Measurements from ENCODE around the gene QRFP.

Gene QRFP, protein sequence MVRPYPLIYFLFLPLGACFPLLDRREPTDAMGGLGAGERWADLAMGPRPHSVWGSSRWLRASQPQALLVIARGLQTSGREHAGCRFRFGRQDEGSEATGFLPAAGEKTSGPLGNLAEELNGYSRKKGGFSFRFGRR

DNA sequence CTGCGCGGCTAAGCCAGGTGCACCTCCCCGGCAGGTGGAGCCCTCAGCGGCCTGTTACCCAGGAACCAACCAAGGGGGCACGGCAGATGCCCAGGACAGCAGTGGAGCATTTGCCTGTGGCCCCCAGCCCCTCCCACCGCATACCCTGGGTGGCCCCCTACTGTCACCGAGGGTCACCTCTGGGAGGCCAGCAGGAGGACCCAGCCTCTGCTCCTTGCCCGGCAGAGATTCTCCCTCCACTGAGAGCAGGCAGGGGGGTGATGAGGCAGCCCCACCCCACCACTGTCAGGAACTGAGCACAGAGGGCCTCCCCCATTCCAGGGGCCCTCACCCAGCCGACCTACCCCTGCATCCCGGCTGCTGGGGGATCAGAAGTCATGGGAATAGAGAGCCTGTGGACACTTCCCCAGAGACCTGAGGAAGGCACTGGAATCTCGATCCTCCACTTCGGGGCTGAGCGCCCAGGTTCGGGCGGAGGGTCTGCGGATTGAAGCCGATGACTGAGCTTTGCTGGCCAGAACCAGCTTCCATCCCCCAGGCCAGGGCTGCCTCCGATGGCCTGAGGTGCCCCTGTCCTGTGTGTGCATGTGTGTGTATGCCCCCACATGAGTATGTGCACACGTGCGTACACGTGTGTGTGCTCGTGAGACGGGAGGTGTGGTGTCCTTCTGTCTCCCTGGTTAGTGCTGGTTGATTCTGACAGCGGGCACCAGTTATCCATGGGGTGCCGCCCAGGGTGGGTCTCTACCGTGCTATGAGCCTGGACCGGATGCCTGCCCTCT lies at the start of gene QRFP:
QRFP (minus strand) TSS at position 580 of the 782 bp plus-strand sequence. CDS start 2,974 bp downstream, outside the sequence.
- DNase-seq = no peak

DNA sequence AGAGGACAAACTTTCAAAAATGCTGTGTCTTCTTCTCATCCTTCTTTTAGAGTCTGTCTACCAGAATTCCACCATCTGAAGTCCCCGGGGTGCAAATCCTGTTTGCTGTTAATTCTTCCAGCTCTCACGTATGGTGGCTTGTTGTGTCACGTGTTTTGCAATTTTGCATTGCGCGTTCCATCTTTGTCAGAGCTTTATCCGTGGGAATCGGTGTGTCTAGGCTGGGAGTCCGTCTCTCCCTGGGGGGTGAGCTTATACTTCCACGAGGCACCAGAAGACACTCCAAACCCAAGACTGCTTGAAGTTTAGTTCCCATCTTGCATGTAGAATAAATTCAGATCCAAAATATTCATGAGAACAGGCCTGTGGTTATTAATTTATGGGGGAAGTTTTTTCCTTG lies 48.6 kb upstream of the QRFP start:
- DNase-seq = no peak

DNA sequence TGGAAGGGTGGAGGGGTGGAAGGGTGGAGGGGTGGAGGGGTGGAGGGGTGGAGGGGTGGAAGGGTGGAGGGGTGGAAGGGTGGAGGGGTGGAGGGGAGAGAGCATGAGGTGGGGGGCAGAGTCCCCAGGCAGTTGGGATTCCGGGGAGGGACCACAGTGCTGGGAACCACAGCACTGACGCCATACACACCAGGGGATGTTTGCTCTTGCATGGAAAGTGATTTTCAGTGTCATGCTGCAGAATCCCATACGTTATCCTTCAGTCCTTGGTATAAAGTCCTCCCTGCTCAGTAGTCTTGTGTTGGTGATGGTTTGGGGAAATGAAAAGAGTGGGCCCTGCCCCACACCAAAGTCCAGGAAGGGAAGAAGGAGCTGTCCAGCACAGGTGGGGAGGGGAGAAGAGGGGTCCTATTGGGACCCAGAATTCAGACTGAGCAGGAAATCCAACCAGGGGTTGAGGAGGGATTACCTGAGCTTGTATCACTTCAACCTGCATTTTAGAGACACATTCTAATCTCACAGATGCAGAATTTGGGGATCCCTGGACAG lies 48.0 kb upstream of the QRFP start:
- DNase-seq = no peak

DNA sequence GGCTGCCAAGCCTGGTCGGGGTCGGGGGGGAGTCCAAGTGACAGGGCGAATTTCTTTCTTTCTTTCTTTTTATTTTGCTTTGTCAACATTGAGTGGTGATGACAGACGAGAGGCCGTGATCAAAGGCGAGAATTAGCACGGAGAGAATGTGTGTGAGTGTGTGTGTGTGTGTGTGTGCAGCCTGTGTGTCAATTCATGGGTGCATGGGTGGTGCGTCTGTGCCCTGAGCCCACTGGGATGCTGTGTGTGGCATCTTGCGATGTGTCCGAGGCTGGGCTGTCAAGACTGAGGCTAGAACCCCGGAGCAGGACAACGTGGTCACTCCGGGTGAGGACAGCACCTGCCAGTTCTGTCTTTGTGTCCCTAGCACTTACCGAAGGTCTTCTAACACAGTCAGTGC lies 47.2 kb upstream of the QRFP start:
- DNase-seq = no peak

DNA sequence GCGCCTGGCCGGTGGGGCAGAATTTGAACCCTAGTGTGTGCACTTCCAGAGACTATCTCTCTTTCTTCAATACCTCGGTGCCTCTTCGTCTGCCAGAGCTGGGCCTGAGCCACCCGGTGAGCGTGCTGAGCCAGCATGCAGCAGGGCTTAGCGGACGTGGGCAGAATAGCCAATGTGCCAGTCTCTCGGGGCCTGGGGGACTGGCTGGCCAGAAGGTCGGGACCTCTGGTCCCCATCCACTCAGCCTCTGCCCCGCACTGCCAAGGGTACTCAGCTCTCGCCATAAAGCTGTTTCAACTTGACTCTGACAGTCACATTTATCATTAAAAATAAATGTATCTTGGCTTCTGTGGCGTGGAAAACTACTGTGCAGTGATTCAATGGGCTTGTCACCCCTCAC lies 46.6 kb upstream of the QRFP start:
- DNase-seq = no peak

DNA sequence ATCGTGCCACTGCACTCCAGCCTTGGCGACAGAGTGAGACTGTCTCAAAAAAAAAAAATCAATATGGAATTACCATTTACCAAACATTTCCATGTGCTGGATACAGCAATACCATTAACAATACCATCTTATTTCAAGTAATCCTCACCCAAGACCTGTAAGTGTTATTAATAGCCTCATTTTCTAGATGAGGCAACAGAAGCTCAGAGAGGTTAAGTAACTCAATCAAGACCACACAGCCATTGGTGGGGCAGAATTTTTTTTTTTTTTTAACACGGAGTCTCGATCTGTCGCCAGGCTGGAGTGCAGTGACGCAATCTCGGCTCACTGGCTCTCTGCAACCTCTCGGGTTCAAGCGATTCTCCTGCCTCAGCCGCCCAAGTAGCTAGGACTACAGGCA lies 46.1 kb upstream of the QRFP start:
- DNase-seq = no peak

DNA sequence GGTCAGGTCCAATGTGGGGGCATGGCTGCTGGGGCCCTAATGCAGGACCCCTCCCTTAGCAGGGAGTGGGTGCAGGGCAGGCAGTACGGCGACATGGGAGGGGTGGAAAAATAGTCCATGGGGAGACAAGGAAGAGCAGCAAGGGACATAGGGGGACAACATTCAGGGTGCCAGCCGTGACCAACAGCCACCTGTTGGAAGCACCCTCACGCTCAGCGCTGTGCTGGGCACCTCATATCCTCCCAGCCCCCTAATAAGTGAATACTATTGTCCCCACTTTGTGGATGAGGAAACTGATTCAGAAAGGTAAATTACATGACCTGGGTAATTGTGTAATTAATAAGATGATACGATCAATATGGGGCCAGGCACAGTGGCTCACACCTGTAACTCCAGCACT lies 45.5 kb upstream of the QRFP start:
- DNase-seq = no peak

DNA sequence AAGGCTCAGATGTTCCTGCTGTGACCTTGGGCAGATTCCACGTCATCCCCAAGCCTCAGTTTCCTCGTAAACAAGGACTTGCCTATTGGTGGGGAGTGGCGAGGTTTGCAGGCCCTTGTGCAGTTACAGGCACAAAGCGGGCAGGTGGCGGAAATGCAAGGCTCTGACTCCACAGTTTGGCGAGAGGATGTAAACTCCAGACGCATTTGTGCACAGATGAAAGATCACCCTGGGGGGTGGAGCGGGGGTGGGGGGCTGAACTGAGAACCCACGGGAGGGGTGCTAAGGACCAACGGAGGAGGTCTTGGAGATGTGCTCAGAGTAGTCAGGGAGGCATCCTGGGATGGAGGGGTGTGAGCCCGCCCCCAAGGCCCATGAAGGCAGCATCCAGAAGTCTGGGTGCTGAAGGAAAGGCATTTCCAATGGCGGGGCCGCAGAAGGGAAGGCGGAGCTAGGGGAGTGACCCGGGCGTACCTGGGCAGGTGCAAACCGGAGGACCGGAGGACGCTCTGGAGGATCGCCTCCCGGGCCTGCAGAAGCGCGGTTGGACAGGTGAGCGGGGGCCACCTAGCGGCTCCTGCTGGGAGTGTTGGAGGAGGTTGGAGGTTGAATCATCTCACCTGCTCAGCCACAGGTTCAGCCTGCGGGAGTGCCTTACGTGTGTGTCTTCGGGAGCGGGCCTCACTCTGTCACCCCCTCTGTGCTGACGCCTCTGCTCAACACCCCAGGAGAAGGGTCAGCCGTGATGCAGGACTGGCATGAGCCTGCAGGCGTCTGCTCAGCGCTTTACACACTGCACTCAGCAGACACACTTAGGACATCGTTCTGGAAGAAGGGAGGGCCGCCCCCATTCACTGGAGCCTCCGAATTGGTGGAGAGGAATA lies 44.3 kb upstream of the QRFP start:
- peak; percentile 80 for DNase-seq

DNA sequence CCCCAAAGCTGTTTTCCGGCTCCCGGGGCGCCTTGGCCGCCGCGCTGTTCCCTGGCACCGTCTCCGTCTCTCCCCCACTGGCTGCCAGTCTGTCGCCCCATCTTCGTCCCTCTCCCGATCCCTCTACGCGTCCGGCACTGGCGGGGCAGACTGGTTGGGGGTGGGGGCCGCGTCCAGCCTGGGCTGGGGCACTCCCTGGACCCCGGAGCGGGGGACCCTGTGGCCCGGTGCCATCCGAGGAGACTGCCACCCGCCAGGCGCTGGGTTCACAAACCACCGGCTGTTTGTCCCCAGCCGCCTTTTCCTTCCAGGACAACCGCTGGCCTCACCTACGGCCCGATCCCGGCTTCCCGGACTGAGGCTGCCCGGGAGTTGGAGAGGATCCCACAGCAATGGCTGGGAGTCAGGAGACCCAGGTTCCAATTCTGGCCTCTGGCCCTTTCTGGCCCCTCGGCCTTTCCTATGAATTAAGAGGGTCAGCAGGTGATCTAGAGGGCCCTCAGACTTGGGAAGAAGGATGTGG lies 43.5 kb upstream of the QRFP start:
- no peak for DNase-seq

DNA sequence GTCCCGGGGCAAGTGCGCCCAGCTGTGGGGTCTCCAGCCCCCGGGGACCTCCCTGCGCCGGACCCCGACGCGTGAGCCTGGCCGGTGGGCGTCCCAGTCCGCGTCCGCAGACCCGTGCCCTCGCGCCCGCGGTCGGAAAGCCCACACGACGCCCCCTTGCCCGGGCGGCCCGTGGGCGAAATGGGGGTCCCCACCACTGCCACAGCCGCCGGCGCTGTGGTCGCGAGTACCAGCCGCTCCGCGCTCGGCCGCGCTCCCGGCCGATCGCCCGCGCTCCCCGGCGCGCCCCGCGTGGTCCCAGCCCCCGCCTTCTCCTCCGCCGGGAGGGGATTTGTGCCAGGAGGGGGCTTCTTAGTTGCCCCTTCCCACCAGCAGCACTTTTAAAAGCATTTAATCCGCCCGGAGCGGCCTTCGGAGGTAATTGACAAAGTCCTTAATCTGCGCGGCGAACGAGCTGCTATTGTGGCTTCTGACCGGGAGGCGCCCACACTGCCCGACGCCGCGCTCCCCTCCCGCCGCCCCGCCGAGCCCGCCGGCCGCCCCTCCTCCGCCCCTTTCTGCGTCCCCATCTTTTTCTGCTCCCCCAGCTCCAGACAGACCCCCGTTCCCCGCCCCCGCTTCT lies 42.9 kb upstream of the QRFP start:
- no peak for DNase-seq

DNA sequence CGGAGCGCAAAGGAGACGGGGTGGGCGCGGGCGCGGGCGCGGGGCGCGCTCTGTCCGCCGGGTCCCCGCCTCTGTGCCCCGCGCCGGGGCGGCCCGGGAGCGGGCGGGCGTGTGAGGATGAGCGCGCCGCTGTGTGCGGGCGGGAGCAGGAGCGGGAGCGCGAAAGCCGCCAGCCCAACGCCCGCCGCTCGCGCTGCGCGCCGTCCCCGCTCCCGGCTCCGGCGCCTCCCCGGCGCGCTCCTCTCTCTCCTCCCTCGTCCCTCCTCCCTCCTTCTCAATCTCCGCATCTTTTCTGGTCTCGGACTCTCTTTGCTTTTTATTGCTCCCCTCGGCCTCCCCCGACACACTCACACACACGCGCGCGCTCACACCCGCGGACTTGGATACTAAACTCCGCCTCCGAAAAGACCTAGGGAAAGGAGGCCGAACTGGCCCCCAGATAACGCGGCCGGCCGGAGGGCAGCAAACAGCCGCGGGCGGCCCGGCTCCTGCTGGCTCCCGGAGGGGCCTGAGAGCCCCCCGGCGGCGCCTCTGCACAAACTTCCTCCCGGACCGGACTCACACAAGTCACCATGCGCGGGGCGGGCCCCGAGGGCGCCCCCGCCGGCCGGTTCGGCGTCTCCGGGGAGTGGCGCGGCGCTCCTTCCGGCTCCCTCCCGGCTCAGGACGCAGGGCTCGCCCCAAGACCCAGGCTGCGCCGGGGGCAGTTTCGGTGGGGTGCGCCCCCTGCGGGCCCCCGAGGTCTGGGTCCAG lies 42.2 kb upstream of the QRFP start, which contains the start of gene FIBCD1:
FIBCD1 (minus strand) TSS at position 596 of the 753 bp plus-strand sequence. CDS start 640 bp downstream, outside the sequence.
- peak; percentile 44 for DNase-seq

DNA sequence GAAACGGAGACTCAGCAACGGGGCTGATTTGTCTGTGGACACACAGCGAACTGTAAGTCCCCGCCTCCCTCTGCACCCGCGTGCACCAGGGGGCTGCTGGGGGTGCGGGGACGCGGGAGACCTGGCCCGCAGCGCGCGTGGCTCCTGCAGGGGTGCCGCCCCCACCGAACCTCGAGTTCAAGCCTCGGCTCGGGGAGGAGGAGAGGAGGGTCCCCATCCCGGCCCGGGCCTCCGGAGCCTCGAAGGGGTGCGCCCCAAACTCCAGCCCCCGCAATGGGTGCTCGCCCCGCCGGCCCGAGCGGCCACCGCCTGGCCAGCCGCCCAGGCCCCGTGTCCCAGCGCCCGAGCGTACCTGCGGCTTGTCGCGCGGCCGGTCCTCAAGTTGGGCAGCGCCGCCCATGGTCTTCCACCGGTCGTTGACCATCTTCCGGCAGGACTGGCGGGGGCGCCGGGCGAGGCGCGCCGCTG lies 41.6 kb upstream of the QRFP start:
- DNase-seq = no peak

DNA sequence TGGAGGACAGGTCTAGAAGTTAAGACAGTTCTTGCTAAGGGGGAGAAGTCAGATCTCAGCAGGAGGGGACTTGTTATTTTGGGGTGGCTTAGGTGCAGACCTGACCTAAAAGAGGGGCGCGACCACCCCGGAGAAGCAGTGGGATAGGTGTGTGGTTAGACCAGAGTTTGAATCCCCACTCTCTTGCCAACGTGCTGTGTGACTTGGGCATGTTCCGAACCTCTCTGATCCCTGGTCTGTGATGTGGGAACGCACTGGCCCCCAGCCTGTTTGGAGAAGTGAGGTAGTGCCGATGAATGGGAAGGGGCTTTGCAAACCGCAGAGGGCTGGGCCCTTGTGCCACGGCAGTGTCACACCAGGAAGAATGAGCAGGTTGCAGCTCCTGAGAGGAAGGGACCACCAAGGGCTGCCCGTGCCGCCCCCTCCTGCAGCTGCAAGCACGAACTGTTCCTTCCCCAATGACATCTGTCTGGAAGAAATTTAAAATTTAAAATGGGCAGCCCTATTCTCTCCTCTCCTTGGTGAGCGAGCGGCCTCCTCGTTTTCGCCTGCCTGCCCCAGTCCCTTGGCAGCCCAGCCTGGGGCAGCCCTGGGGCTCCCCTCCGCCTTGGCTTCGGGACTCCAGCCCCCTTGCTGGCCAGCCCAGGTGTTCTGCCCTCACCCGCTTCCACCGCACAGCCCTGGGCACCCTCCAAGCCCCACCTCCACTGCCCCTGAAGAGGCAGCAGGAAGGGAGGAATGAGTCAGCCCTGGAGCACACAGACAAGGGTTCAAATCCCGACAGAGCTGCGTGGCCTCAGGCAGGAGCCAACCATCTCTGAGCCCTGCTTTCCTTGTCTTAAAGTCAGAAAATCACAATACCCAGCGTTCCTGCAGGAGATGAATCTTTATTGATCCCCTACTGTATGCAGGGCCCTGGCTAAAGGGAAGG lies 40.8 kb upstream of the QRFP start:
- no peak for DNase-seq

DNA sequence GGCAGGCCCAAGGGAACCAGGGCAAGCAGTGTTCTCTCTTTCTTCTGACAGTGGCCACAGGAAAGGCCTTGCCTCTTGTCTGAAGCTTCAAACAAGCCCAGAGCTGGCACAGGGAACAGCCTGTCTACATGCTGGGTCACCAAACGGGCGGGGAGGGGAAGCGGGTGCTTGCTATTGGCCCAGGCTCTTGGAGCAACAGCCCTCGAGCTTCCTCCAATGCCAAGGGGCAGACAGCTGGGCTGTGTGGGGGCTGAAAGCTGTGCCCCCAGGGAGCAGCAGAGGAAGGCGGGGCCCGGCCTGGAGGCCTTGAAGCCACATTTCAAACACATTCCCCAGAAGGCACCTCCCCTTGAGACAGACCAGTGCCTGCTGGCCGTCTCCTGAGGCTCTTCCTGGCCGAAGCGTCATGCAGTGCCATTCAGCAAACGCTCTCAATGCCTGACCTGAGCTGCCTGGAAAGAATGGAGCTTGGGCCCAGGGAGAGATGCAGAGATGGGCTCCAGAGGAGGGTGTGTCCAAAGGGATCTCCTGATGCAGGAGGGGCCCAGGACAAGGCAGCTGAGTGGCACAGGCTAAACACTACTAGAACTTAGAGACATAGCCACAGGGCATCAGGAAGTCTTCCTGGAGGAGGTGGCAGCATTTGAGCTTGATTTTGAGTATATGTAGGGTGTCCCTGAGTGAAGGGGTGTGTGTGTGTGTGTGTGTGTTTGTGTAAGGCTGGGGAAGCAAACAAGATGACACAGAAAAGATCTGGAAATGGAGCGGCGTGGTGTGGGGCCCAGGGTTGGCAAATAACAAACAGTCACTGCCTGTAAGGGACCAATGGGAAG lies 39.9 kb upstream of the QRFP start:
- DNase-seq = no peak

DNA sequence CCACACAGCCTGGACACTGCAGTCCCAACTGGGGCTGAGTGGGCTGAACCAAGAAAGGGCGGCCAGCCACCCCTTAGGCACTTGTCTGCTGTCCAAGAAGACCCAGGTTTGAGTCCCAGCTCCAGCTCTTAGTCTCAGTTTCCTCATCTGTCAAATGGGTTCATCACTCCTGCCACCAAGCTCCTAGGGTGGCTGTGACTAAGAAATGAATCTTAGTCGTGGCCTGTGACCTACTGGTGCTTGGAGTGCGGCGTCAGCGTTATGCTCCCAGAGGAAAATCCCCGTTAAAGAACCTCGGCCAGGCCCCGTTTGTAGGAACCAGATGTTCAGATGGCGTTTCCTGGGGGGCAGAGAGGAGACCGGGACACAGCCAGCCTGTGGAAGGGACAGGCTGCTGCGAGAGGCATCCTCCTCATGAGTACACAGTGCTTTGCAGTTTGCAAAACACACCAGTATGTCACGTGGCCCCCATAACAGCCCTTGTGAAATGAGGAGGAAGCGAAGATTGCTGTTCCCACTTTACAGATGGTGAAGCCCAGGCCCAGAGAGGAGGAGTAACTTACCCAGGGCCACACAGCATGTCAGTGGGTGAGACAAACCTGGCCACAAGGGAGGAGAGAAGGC lies 39.1 kb upstream of the QRFP start:
- no peak for DNase-seq

DNA sequence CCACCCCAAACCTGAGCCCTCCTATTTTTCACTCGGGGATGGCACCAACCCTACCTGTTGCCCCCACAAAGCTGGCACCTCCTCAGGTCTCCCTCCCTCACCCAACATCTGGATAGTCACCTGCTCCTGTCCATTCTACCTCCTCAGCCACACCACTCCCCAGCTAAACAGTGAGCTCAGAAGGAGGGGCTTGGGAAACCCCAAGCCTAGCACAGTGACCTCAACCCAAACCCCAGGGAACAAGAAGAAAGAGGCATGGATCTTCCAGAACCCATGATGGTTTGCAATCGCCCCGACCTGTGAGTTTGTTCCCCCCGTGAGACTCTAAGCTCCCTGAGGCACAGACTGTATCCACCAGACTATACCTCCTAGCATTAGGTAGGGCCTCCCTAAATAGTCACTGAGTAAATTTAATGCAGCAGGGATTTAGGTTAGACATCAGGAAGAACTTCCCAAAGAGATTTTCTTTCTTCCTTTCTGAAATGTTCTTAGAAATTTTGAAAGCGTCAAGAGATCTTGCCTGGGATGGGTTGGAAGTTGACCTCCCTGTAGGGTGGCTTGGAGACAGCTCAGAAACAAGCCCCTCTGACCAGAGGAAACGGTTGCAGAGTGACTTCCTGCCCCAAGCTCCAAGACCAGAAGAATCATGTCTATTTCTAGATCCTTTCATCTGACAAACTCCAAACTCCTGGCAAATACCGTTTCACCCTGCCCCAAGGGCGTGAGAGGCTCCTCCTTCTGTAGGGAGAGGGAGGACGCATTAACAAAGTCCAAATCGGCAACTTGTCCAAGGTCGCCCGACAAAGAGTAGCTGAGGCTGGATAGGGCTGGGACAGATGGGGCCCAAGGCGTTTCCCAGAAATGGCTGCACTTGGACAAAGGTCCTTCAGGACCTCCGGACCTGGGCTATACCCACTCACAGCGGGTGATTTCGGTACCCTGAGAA lies 38.4 kb upstream of the QRFP start:
- DNase-seq = no peak

DNA sequence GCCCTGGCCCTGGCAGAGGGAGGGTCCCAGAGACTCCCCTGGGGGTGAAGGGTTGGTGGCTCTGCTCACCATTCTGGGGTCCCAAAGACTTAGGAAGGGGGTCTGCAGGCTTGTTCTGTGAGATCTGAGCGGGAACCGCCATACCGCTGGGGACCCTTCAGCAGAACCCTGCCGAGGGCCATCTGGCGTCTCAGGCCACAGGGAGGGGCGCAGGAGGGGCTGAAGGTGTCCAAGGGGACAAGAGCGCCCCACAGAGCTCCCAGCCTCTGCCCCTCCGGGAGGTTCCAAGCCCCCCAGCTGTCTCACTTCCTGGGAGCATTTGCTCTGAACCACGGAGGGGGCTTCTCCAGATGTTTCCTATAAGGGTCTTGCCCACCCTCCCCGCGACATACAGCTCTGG lies 37.6 kb upstream of the QRFP start:
- DNase-seq = no peak

All from activated CD4-positive, alpha-beta T cell treated with anti-CD3 and anti-CD28 coated beads, Interleukin-2, Interleukin-6, amounts not matched to agents 100 ng/mL and 50 ng/mL, durations not matched to agents 16 hours and 8 hours (primary cell).